Measurements from ENCODE around the gene MASP2. TPM values are rescaled to one million over a fixed set of nuclear protein-coding genes. Genes with fewer than 3 reads are reported as not detected.
"Not testable (repeated sequence)": the region's sequence is repeated elsewhere in the genome, so short reads cannot be mapped to it uniquely, and the experiment has no call there.

Gene MASP2
- not detected in 2 replicates for total RNA-seq

- DNase-seq (ENCODE audit: low read depth) = no peak
- H3K4me3 ChIP-seq (ENCODE audit: low read depth, low read length) = no peak within 1 kb of the TSS
- TF ChIP-seq CTCF (conservative IDR thresholded peaks at IDR 0.05; ENCODE audit: low read depth, low read length) = no peak
Measured at GRCh38 chr1:11046625-11047365, at the start of gene MASP2. TSS of gene MASP2 (minus strand) at chr1:11047239. CDS start at chr1:11047207, 32 bp downstream.

GRCh38 chr1:11083784-11084183, 36.7 kb upstream of the MASP2 start:
- not testable (repeated sequence) for H3K4me3 ChIP-seq (ENCODE audit: low read depth, low read length)

GRCh38 chr1:11080931-11081330, 33.9 kb upstream of the MASP2 start:
- no peak for DNase-seq (ENCODE audit: low read depth)
- no peak for TF ChIP-seq CTCF (conservative IDR thresholded peaks at IDR 0.05; ENCODE audit: low read depth, low read length)
- H3K4me3 ChIP-seq (ENCODE audit: low read depth, low read length) = no peak overlapping the region

More at GRCh38 chr1:11083784-11084183, 36.7 kb upstream of the MASP2 start:
- DNase-seq (ENCODE audit: low read depth) = not testable (repeated sequence)

- no peak for DNase-seq (ENCODE audit: low read depth)
- no peak overlapping the region for H3K4me3 ChIP-seq (ENCODE audit: low read depth, low read length)
- TF ChIP-seq CTCF (conservative IDR thresholded peaks at IDR 0.05; ENCODE audit: low read depth, low read length) = no peak
Measured at GRCh38 chr1:11078631-11079030, 31.6 kb upstream of the MASP2 start.

DNA sequence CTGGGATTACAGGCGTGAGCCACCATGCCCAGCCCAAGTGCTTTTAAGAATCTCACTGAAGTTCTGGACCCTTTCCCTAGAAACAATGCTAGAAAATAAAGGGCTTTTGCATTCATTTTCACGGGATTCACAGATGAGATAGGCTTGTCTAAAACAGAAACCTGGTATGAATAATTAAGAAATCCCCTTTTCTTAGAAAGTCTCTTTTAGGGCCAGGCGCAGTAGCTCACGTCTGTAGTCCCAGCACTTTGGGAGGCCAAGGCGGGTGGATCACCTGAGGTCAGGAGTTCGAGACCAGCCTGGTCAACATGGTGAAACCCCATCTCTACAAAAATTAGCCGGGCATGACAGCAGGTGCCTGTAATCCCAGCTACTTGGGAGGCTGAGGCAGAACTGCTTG, 26.4 kb upstream of the MASP2 start:
- DNase-seq (ENCODE audit: low read depth); H3K4me3 ChIP-seq (ENCODE audit: low read depth, low read length): not testable (repeated sequence)

DNA sequence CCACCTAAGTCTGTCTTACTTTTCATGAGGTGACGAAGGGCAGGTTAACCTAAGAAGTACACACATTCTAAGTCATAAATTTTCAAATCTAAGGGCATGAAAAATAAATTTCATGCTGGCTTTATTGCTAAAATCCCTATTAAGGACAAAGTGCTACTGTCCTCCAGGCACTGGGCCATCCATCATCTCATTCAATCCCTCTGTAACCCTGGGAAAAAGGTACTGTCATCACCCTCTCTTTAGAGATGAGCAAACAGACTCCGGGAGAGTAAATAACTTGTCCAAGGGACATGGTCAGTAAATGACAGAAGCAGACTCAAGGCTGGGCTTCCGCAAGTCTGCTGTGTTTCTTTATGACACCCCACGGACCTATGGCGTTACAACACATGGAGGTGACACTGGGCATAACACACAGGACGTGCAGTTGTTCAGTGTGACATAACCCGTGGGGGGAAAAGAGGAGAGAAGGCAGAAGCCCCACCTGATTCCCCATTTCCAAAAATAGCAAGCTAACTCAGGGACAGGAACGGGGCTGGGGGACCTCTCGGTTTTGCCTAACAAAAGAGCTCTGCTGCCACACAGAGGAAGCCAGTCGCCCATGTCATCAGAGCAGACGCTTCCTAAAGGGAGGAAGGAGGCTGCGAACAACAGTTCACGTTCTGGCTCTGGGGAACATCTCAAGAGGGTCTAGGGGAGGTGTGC, 25.3 kb upstream of the MASP2 start:
- no peak for DNase-seq (ENCODE audit: low read depth)
- TF ChIP-seq CTCF (conservative IDR thresholded peaks at IDR 0.05; ENCODE audit: low read depth, low read length) = no peak
- no peak overlapping the region for H3K4me3 ChIP-seq (ENCODE audit: low read depth, low read length)

- TF ChIP-seq CTCF (conservative IDR thresholded peaks at IDR 0.05; ENCODE audit: low read depth, low read length) = no peak
- no peak overlapping the region for H3K4me3 ChIP-seq (ENCODE audit: low read depth, low read length)
- no peak for DNase-seq (ENCODE audit: low read depth)
Measured at GRCh38 chr1:11071463-11072215, 24.6 kb upstream of the MASP2 start.
